ENCODE measurements around the gene PAEP.
"Not testable (repeated sequence)": the region's sequence is repeated elsewhere in the genome, so short reads cannot be mapped to it uniquely, and the experiment has no call there.

Gene PAEP

DNA sequence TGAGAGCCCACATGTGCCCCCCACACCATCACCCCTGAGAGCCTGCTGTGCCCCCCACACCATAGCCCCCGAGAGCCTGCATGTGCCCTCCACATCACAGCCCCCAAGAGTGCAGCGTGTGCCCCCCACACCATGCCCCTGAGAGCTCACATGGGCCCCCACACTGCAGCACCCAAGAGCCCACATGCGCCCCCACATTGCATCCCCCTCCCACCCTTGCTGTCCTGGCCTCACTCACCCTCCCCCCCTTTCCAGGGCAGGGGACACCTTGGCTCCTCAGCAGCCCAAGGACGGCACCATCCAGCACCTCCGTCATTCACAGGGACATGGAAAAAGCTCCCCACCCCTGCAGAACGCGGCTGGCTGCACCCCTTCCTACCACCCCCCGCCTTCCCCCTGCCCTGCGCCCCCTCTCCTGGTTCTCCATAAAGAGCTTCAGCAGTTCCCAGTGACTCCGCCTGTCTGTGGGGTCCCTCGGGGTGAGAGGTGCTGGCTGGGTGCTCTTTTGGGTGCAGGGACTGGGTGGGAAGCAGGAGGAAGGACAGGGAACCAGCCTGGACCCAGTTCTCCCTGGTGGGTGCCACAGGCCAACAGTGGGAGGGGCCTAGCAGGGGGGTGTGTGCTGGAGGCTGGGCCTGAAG lies 35.3 kb upstream of the PAEP start:
- no peak for DNase-seq (ENCODE audit: low read depth in 2 of 2)

DNA sequence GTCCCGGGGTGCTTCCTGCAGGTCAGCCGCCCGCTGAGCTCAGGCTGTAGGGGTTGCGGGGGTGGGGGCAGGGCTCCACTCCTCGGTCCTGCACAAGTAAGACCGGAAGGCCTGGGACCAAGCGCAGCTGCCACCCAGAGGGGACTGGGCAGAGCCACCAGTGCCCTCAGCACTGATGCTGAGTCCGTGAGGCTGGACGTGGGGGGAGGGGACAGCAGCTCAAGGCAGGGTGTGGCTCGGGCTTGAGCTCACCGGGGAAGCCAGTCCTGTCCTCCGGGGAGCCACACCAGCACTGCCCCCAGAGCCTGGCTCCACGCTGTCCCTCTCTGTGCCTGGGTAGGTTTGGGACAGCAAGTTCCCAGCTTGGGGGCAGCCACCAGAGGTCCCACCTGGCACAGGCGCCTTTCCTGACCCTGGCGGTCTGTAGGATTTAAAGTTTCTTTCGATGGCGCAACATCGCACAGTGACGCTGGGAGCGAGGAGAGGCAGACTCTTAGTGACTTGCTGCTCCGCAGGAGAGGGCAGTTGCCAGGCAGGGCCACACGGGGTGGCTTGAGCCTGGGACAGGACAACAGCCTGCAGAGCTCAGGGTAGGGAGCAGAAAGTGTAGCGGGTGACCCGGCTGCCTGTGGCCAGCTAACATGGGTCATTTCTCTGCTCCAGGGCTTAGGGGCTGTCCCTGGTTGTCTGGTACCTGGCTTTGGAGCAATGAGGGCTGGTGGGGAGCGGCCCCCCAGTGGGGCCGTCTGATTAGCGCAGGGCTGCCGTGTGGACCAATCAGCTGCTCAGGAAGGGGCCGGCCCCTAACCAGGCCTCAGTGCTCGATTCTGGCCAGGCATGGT lies 34.6 kb upstream of the PAEP start:
- DNase-seq (ENCODE audit: low read depth in 2 of 2) = no peak

DNA sequence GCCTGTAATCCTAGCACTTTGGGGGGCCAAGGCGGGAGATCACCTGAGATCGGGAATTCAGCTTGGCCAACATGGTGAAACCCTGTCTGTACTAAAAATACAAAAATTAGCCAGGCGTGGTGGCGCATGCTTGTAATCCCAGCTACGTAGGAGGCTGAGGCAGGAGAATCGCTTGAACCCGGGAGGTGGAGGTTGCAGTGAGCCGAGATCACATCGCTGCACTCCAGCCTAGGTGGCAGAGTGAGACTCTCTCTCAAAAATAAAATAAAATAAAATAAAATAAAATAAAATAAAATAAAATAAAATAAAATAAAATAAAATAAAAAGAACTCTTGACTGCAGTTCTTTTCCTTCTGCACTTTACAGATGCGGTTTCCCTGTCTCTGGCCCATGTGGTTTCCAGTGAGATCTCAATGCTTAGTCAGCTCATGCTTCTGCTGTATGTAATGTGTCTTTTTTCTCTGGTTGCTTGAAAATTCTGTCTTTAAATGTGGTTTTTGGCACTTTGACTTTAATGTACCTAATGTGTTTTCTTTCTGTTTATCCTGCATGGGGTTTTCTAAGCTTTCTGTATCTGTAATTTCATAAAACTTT lies 32.6 kb upstream of the PAEP start:
- DNase-seq (ENCODE audit: low read depth in 2 of 2) = not testable (repeated sequence)

DNA sequence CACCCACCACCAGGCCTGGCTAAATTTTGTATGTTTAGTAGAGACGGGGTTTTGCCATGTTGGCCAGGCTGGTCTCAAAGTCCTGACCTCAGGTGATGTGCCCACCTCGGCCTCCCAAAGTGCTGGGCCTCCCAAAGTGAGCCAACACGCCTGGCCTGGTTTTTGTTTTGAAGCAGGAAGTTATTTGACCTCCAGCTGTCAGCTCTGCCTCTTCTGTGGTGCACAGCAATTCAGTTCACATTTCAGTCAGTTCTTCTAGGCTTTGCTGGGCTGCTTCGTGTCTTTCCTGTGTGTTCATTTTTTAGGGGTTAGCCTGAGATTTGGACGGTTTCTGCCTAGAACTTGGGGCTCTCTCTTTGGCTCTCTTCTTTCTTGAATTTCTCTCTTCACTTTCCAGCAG lies 31.4 kb upstream of the PAEP start:
- no peak for DNase-seq (ENCODE audit: low read depth in 2 of 2)

DNA sequence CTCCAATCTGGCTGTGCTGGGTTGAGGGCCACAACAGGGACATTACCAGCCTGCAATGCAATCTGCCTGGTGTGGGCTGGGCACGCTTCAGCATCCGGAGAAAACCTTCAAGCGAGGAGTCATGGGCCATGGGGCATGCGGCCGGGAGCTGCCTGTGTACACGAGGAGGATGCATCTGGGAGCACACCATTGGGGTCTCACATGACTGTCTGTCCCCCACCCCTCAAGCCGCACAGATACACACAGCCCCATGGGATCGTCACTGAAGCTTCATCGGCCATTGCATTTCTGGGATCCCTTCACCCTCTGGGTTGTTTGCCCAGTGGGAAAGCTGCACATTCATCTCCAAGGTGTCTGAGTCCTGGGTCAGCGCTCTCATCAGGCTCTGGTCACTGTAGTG lies 30.5 kb upstream of the PAEP start:
- DNase-seq (ENCODE audit: low read depth in 2 of 2) = no peak

DNA sequence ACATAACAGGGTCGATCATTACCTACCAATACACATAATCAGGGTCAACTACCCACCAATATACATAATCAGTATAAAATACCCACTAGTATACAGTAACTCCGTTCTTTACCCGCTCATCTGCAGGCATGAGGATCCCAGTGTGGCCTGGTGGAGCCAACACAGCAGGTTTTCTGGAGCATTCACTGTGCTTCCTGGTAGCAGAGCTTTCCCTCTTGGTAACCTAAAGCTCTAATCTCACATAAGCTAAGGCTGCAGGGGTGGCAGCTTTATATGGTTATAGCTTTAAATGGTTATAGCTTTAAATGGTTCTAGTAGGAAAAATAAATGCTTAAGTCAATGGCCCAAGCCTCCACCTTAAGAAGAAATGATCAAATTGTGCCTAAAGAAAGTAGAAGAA lies 28.4 kb upstream of the PAEP start:
- no peak for DNase-seq (ENCODE audit: low read depth in 2 of 2)

DNA sequence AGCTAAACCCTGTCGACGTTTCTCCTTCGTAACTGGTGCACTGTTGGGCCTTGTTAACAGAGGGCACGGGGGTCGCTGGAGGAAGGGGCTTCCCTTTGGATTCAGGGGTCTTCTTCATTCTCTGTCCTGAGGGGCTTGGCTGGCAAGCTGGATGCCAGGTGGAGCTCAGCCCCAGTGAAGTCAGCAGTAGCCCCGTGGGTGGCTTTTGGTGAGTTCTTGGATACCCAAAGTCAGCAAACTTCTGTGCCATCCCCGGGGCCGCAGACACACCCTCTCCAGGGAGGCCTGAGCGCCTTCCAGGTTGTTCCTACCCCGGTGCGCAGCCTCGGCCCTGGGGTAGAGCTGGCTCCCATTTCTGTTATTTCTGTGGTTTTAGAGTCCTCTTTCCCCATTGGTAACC lies 27.9 kb upstream of the PAEP start:
- DNase-seq (ENCODE audit: low read depth in 2 of 2) = no peak

DNA sequence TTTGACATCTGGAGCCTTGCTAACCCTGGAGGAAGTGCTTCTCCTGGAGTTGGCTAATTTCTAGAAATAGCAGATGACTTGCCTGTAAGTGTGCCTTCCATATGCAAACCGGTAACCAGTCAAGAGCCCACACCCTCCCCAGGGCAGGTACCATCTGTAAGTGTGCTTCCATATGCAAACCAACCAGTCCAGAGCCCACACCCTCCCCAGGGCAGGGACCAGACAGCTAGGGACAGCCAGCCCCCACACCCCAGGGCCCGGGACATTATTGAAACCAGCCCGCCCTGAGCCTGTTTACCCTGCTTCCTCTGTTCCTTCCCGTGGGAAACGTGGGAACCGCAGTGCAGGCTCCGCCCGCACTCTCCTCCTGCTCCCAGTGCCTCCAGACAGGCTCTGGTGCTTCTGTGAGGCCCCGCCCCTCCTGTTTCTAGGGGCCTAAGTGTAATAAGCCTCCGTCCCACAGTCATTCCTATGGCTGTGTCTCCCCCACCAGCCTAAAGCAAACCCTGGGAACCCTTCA lies 27.3 kb upstream of the PAEP start:
- not testable (repeated sequence) for DNase-seq (ENCODE audit: low read depth in 2 of 2)

DNA sequence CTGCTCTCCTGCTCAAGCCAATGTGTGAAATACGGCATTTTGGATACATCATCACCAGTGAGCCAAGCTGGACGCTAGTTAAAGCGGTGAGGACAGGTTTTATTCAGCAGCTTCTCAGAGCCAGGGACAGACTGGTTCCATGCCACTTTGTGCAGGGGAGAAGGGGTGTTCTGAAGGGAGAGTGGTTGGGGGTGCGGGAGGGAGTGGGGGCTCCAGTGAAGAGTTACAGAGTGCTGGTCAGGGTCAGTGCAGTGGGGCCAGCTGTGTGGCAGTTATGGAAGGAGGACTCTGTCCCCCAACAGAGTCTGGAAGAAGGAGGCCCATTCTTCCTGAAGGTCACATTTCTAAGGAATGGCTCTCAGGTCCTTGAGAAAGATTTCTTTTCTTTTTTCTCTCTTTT lies 26.7 kb upstream of the PAEP start:
- not testable (repeated sequence) for DNase-seq (ENCODE audit: low read depth in 2 of 2)

DNA sequence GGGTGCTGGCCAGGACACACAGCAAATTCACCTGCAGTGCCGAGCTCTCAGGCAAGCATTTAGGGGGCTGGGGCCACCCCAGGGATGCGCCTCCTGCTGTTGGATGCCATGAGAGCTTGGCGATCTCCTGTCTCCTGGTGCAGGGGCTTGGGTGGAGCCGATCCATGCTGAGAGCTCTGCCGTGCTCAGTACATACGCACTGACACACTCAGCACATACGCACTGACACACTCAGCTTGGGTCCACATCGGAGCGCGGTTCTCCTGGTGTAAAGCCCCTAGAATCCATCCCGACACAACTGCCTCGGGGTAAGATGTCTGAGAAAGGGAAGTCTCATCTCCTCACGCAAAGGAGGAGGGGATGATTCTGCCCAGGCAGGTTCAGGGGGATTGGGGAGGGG lies 25.9 kb upstream of the PAEP start:
- not testable (repeated sequence) for DNase-seq (ENCODE audit: low read depth in 2 of 2)

DNA sequence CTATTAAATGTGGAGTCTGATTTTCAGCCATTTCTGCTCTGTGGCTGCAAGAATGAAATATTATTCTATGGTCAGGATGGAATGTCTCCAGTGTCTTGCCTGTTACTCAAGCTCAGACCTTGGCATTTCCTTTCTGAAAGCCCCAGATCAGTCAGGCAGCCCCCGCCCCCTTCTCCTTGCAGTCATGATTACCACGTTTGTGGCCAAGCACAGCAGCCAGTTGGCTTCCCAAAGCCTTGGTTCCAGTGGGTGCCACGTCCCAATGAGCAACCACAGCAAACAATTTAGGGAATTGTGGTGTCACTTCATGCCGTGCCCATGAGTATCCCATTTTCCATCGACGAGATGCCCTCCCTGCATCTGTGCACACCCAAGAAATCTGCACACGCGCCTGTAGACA lies 25.3 kb upstream of the PAEP start:
- DNase-seq (ENCODE audit: low read depth in 2 of 2) = no peak

DNA sequence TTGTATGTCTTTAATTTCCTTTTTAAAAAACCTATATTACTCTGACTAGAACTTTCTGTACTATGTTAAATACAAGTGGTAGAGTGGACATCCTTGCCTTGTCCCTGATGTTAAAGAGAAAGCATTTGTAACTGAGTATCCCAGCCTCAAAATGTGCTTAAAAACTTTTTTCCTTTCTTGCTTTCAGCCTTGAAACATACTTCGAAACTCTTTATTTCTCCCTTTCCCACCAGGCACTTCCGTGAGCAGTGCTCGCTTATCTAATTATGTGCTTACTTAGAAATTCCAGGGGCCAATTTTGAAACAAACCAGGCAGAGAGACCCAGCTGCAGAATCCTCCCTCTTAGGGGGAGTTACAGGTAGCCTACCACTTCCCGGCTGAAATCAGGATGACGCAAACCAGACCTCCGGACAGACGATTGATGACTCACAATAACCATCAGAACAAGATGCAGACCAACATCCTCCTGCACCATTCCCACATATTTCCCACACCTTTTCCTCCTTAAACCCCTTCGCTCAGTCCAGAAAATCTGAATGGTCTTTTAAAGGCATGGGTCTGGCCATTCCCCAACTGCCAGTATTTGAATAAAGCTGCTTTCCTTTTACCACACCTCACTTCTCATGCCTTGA lies 18.2 kb upstream of the PAEP start:
- not testable (repeated sequence) for DNase-seq (ENCODE audit: low read depth in 2 of 2)

DNA sequence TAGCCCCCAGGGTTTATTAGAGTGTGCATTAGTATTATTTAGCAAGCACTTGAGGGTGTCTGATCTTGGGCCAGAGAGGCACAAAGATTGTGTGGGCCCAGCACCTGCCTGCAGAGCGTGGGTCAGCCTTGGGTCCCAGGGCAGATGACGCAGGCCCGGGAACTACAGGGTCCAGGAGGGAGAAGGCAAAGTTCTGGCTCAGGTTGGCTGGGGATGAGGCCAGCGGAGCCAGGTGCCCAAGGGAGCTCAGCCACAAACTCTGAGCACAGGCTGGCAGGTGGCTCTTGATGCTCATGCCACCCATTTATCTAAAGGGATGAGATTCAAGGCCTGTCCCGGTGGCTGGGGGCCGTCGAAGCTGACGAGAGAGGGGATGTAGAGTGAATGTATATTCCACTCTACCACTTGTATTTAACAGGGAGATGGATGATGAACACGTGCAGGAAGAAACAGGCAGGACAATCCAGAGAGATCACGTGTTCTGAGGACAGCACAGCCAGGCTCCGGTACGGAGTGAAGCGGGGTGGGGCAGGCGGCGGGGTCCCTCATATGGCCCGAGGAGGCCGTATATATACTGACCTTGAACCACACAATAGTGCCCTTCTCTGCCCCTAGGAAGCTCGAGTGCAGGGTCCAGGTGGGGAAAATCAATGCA lies 16.4 kb upstream of the PAEP start:
- DNase-seq (ENCODE audit: low read depth in 2 of 2) = no peak

DNA sequence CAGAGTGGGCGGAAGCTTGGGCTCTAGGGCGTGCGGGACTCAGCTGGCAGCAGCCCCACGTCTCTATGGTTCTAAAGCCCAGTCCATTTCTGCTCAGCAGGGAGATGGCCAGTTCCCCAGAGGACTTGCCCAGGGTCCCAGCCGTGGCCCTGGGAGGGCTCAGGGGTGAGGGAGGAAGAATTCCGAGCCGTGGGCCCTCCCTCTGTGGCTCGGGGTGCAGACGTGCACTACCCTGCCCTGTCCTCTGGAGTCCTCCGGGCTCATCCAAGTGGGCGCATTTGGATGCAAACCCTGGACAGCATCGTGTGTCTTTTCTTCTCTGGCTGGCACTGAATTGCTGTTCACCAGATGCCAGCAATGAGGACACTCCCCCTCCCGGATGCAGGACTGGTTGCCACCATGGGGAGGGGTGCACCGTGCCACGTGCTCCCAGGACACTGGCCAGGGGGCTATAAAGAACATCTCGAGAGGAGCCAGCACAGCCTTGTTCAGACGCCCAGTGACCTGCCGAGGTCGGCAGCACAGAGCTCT lies 15.8 kb upstream of the PAEP start, which contains the start of gene OBP2A:
TSS of gene OBP2A (plus strand) at position 481 of the 531 bp plus-strand sequence. CDS start 55 bp downstream, outside the sequence.
- not testable (repeated sequence) for DNase-seq (ENCODE audit: low read depth in 2 of 2)

DNA sequence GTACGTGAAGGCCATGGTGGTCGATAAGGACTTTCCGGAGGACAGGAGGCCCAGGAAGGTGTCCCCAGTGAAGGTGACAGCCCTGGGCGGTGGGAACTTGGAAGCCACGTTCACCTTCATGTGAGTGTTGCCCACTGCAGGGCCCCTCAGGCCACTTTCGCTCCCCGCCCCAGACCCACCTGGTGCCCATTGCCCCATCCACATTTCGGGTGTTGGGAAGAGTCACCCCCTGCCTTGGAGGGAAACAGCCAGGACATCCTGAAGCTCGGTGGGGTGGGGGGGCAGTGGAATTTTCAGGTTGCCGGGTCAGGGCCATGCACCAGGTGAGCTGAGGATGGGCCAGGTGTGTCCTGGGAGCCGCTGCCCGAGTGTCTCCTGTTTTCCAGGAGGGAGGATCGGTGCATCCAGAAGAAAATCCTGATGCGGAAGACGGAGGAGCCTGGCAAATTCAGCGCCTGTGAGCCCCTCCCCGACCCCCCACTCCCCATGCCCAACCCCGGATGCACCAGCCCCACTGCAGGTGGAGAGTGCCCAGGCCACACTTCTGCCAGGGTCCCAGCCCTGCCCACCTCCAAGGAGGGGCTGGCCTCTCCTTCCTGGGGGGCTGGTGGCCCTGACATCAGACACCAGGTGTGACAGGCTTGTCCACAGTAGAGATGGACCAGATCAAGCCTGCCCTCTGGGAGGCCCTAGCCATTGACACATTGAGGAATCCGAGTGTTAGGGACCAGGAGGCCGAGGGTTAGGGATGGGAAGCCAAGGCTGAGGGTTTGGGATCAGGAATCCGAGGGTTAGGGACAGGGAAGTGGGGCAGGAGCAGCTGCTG lies 14.6 kb upstream of the PAEP start:
- DNase-seq (ENCODE audit: low read depth in 2 of 2) = not testable (repeated sequence)

DNA sequence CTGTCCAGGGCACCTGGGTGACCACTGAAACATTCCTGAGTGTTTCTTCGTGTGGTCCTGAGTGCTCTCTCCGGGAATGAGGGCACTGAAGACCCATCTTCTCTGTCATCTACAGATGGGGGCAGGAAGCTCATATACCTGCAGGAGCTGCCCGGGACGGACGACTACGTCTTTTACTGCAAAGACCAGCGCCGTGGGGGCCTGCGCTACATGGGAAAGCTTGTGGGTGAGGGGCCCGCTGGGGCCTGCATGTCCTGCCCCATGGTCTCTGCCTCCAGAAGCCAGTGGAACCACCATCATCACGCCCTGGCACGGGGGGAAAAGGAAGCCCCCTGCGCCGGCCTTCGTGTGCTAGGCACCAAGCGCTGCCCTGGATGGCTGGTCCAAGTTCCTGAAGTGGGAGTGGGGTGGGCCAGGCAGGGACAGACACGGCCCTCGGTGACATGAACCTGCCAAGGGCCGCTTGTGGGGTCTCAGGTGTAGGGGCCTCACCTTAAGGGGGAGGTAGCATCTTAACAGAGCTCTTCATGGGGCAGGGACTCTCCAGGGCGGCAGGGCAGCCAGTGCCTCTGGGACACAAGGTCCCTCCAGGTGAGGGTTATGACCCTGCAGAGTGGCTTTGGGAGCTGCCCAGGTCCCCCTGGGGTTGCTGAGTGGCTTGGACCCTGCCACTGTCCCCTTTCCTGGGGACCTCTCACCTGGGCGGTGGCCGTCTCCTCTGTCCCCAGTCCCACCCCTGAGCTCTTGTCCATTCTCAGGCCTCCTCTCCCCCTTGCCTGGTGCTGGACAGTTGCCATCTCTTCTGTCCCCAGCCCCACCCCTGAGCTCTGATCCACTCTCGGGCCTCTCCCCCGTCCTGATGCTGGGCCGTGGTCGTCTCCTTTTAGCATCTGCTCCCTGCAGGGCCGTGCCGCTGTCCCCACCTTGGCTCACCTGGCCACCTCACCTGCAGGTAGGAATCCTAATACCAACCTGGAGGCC lies 13.5 kb upstream of the PAEP start:
- no peak for DNase-seq (ENCODE audit: low read depth in 2 of 2)

DNA sequence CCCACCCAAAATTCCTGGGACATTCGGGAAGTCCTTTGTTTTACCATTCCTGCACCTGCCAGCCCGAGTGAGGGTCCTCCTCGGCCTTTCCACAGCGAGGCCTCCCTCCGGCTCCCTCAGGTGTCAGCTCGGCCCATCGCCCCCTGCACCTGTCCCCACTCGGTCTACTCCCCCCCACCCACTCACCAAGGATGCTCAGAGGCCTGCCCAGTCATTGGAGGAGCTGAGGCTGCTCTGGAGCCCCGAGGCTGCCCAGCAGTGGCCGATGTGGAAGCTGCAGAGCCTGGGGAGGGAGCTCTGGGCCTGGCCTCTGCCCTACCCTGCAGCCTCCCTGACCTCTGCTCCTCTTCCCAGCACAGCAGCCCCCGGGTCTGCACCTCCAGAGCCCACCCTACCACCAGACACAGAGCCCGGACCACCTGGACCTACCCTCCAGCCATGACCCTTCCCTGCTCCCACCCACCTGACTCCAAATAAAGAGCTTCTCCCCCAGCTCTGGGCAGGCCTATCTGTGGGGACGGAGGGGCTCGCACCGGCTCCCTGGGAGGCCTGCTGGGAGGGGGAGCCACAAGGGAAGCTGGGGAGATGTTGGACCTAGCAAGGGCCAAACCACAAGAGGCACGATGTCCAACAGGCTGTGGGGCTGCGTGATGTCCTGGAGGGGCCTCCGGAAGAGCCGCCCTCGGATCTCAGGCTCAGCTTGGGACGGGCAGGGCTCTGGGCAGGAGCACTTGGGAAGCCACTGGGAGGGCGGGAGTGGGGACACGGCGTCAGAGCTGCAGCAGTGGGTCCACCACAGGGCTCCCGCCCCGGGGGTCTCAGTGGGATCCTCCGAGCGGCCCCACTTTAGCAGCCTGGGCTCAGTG lies 11.8 kb upstream of the PAEP start:
- DNase-seq (ENCODE audit: low read depth in 2 of 2) = not testable (repeated sequence)

DNA sequence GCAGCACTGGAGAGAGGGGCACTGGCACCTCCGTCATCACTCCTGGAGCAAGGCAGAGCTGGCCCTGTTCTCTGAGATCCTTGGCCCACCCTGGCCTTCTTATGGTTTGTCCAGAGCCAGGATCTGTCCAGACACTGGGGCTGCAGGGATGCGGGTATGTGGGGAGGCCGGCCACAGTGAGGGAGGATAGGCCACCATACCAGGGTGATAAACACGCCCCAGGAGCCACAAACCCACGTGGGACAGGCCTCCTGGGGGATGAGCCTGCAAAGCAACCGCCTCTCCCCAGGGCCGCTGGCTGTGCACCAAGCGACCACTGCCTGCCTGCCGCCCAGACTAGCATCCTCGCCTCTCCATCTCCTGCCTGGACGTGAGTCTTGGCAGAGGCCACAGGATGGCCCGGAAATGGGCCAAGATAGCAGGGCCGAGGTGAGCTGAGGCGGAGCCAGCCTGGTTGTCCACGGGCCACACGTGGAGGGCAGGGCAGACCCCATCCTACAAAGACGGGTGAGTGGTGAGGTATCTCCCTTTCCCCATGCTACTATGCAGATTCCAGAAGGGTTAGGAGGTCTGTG lies 11.1 kb upstream of the PAEP start:
- no peak for DNase-seq (ENCODE audit: low read depth in 2 of 2)
